ENCODE measurements around the gene SETDB2. TPM values are rescaled to one million over a fixed set of nuclear protein-coding genes. Genes with fewer than 3 reads are reported as not detected.

The SETDB2 gene
- total and polyA plus RNA-seq, 2 of the 4 experiments (the other 2 are of a cell fraction): 4.3 to 5.7 TPM

DNA sequence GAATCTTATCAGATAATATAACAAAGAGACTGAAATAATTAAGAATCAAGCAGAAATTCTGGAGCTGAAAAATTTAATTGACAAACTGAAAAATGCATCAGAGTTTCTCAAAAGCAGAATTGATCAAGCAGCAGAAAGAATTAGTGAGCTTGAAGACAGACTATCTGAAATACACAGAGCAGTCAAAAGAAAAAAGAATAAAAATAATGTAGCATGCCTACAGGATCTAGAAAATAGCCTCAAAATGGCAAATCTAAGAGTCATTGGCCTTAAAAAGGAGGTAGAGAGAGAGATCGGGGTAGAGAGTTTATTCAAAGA is 39.4 kb upstream of the SETDB2 start:
- no peak overlapping the region for H2AK5ac ChIP-seq (ENCODE audit: low read depth, low read length)
- no CpG with 5 or more reads among the region's 1 CpG for WGBS, 2 experiments (ENCODE audit: extremely low coverage in 2 of 2, insufficient read length in 1 of 2)
- H3K27ac ChIP-seq (ENCODE audit: insufficient read depth, low read length): no peak overlapping the region
- no peak overlapping the region for H2AK9ac ChIP-seq (replicated peaks; ENCODE audit: low read depth, low read length, poor library complexity)
- intact Hi-C loops (cut with micrococcal nuclease) (no loop called here), in situ Hi-C loops (cut with MboI; ENCODE audit: low sequenced_read_pairs) (no loop called here), dilution Hi-C loops (cut with HindIII; ENCODE audit: low sequenced_read_pairs, unreplicated experiment) (no loop called here)
- H2AFZ ChIP-seq (replicated peaks; ENCODE audit: low read length, poor library complexity): no peak overlapping the region
- peaks cover 0 to 7% of the 10 kb centered on the region in 2 experiments; a peak in 1 of 4 replicates for H3K79me1 ChIP-seq (ENCODE audit: low read depth in 1 of 2, low read length in 2 of 2)
- BruUV-seq (replicated peaks): no TSS peak
- H3K4me2 ChIP-seq (ENCODE audit: low read depth, low read length): no peak overlapping the region
- no peak overlapping the region for H2BK5ac ChIP-seq (ENCODE audit: low read depth, low read length, poor library complexity, severe bottlenecking)
- no peaks in the 10 kb centered on the region for H3K27me3 ChIP-seq (ENCODE audit: control insufficient read depth, insufficient read depth, low read length)
- H3K9ac ChIP-seq (ENCODE audit: low read depth, low read length): no peak overlapping the region
- no peak overlapping the region for H2BK120ac ChIP-seq (ENCODE audit: low read depth, low read length)
- no peaks in the 10 kb centered on the region for H3K36me3 ChIP-seq (ENCODE audit: control insufficient read depth, insufficient read depth, low read length)
- no peaks in the 10 kb centered on the region for H4K20me1 ChIP-seq (ENCODE audit: insufficient read depth, low read length)
- CTCF ChIA-PET: interaction anchor here (1.1 kb wide), 1 partner anchor 15 kb away, joined by 3 read pairs; no protein-coding TSS in a partner anchor
- ATAC-seq (ENCODE audit: low read depth) (no peak), DNase-seq (no peak)
- no peak overlapping the region for H3K4me3 ChIP-seq (ENCODE audit: insufficient read depth, low read depth, low read length)
- no peak overlapping the region for H3K18ac ChIP-seq (ENCODE audit: low read depth, low read length)
- no peak overlapping the region for H3K23ac ChIP-seq (ENCODE audit: low read depth, low read length)
- no peak overlapping the region for H4K8ac ChIP-seq (ENCODE audit: low read depth in 2 of 2, low read length in 2 of 2)
- TF ChIP-seq SMC3 (IDR thresholded peaks at IDR 0.05; ENCODE audit: low read depth, low read length): no peak
- no peak for TF ChIP-seq BHLHE40 (IDR thresholded peaks at IDR 0.05; ENCODE audit: low read depth, low read length)
- no peak for TF ChIP-seq RFX5 (IDR thresholded peaks at IDR 0.05; ENCODE audit: low read depth, low read length)
- TF ChIP-seq, protein P1, sequence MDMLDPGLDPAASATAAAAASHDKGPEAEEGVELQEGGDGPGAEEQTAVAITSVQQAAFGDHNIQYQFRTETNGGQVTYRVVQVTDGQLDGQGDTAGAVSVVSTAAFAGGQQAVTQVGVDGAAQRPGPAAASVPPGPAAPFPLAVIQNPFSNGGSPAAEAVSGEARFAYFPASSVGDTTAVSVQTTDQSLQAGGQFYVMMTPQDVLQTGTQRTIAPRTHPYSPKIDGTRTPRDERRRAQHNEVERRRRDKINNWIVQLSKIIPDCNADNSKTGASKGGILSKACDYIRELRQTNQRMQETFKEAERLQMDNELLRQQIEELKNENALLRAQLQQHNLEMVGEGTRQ (IDR thresholded peaks at IDR 0.05; ENCODE audit: low read depth, low read length): no peak
- no peak for TF ChIP-seq RAD21 (IDR thresholded peaks at IDR 0.05; ENCODE audit: low read length)
- no peak for TF ChIP-seq MXI1 (IDR thresholded peaks at IDR 0.05; ENCODE audit: borderline replicate concordance, low read depth, low read length)
- TF ChIP-seq POLR2A (IDR thresholded peaks at IDR 0.05; ENCODE audit: low read depth, low read length): no peak
- TF ChIP-seq CHD1 (IDR thresholded peaks at IDR 0.05; ENCODE audit: low read depth, low read length): no peak
- no peak for TF ChIP-seq NFE2L2 (IDR thresholded peaks at IDR 0.05; ENCODE audit: low read depth, low read length)
- TF ChIP-seq CEBPB (IDR thresholded peaks at IDR 0.05; ENCODE audit: low read depth, low read length): no peak
- TF ChIP-seq, protein P2, sequence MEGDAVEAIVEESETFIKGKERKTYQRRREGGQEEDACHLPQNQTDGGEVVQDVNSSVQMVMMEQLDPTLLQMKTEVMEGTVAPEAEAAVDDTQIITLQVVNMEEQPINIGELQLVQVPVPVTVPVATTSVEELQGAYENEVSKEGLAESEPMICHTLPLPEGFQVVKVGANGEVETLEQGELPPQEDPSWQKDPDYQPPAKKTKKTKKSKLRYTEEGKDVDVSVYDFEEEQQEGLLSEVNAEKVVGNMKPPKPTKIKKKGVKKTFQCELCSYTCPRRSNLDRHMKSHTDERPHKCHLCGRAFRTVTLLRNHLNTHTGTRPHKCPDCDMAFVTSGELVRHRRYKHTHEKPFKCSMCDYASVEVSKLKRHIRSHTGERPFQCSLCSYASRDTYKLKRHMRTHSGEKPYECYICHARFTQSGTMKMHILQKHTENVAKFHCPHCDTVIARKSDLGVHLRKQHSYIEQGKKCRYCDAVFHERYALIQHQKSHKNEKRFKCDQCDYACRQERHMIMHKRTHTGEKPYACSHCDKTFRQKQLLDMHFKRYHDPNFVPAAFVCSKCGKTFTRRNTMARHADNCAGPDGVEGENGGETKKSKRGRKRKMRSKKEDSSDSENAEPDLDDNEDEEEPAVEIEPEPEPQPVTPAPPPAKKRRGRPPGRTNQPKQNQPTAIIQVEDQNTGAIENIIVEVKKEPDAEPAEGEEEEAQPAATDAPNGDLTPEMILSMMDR (conservative IDR thresholded peaks at IDR 0.05; ENCODE audit: low read depth, low read length): no peak
- TF ChIP-seq, protein P3, sequence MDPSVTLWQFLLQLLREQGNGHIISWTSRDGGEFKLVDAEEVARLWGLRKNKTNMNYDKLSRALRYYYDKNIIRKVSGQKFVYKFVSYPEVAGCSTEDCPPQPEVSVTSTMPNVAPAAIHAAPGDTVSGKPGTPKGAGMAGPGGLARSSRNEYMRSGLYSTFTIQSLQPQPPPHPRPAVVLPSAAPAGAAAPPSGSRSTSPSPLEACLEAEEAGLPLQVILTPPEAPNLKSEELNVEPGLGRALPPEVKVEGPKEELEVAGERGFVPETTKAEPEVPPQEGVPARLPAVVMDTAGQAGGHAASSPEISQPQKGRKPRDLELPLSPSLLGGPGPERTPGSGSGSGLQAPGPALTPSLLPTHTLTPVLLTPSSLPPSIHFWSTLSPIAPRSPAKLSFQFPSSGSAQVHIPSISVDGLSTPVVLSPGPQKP (IDR thresholded peaks at IDR 0.05; ENCODE audit: borderline replicate concordance, low read depth, low read length): no peak
- TF ChIP-seq FOS (IDR thresholded peaks at IDR 0.05; ENCODE audit: low read depth, low read length): no peak
- TF ChIP-seq RCOR1 (IDR thresholded peaks at IDR 0.05; ENCODE audit: insufficient replicate concordance, low read length): no peak
- TF ChIP-seq MAZ (IDR thresholded peaks at IDR 0.05; ENCODE audit: borderline replicate concordance, low read depth, low read length): no peak
- TF ChIP-seq MAFK (IDR thresholded peaks at IDR 0.05; ENCODE audit: low read depth, low read length): no peak
- H3K4ac ChIP-seq (ENCODE audit: low read depth, low read length): no peak overlapping the region
- no peak overlapping the region for H4K5ac ChIP-seq (ENCODE audit: low read depth, low read length)
- no peak overlapping the region for H4K91ac ChIP-seq (ENCODE audit: insufficient read depth, low read depth, low read length)
- H3K9me3 ChIP-seq (ENCODE audit: control insufficient read depth, insufficient read depth, low read length): peaks cover 6% of the 10 kb centered on the region
- no peak overlapping the region for H2BK20ac ChIP-seq (ENCODE audit: low read depth, low read length)
- POLR2A ChIA-PET (ENCODE audit: unreplicated experiment): no interaction called here
- no peak overlapping the region for H2BK15ac ChIP-seq (ENCODE audit: low read depth, low read length)
- no peak overlapping the region for H3K56ac ChIP-seq (ENCODE audit: extremely low read depth, insufficient read depth, low read length)
- H3K9me1 ChIP-seq (ENCODE audit: insufficient read depth, low read length): peaks cover 3% of the 10 kb centered on the region; the same call in 1 of the 2 replicates
- H3K14ac ChIP-seq (replicated peaks; ENCODE audit: low read depth, low read length): no peak overlapping the region
- peaks cover 2% of the 10 kb centered on the region; the same call in 1 of the 2 replicates for H3K4me1 ChIP-seq (ENCODE audit: control insufficient read depth, insufficient read depth, low read length)

Measured in IMR-90 (cell line).